Measurements from ENCODE around the gene STX16. TPM values are rescaled to one million over a fixed set of nuclear protein-coding genes. Genes with fewer than 3 reads are reported as not detected.

The STX16 gene
- total RNA-seq, 1 experiment from 2014 or later, result 44.5 TPM

GRCh38 chr20:58669287-58670006, 18.4 kb downstream of the STX16 start:
- no TSS peak for BruUV-seq (replicated peaks)
- Histone ChIP-seq H3K27me3 (replicated peaks; ENCODE audit: insufficient read depth, low read depth, low read length, poor library complexity) (no peaks in the 10 kb centered on the region), H3K27ac (ENCODE audit: low read depth, low read length, poor library complexity, severe bottlenecking) (no peak overlapping the region), H3K36me3 (ENCODE audit: insufficient read depth, low read length, poor library complexity, severe bottlenecking) (peaks cover 35% of the 10 kb centered on the region), H3K4me3 (ENCODE audit: low read depth, low read length, poor library complexity, severe bottlenecking) (no peak overlapping the region), H3K9me3 (ENCODE audit: low read depth, low read length, poor library complexity, severe bottlenecking) (no peaks in the 10 kb centered on the region), H3K4me1 (ENCODE audit: insufficient read depth, low read length, poor library complexity, severe bottlenecking) (no peaks in the 10 kb centered on the region)
- ChIA-PET CTCF (no interaction called here), POLR2A (ENCODE audit: low non-redundant PET) (no interaction called here)
- no peak for DNase-seq (ENCODE audit: low spot score)
- TF ChIP-seq, protein P1, sequence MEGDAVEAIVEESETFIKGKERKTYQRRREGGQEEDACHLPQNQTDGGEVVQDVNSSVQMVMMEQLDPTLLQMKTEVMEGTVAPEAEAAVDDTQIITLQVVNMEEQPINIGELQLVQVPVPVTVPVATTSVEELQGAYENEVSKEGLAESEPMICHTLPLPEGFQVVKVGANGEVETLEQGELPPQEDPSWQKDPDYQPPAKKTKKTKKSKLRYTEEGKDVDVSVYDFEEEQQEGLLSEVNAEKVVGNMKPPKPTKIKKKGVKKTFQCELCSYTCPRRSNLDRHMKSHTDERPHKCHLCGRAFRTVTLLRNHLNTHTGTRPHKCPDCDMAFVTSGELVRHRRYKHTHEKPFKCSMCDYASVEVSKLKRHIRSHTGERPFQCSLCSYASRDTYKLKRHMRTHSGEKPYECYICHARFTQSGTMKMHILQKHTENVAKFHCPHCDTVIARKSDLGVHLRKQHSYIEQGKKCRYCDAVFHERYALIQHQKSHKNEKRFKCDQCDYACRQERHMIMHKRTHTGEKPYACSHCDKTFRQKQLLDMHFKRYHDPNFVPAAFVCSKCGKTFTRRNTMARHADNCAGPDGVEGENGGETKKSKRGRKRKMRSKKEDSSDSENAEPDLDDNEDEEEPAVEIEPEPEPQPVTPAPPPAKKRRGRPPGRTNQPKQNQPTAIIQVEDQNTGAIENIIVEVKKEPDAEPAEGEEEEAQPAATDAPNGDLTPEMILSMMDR (conservative IDR thresholded peaks at IDR 0.05; ENCODE audit: low read depth, low read length), result no peak
- TF ChIP-seq EZH2 (IDR thresholded peaks at IDR 0.05; ENCODE audit: borderline replicate concordance, low read depth, low read length, poor library complexity, severe bottlenecking), result no peak
- intact Hi-C loops (cut with micrococcal nuclease; ENCODE audit: unreplicated experiment), result no loop called here

- TF ChIP-seq EZH2 (IDR thresholded peaks at IDR 0.05; ENCODE audit: borderline replicate concordance, low read depth, low read length, poor library complexity, severe bottlenecking), result no peak
- TF ChIP-seq, protein P1 (conservative IDR thresholded peaks at IDR 0.05; ENCODE audit: low read depth, low read length), result no peak
- ChIA-PET POLR2A (ENCODE audit: low non-redundant PET) (no interaction called here), CTCF (no interaction called here)
- intact Hi-C loops (cut with micrococcal nuclease; ENCODE audit: unreplicated experiment), result no loop called here
- Histone ChIP-seq H3K9me3 (ENCODE audit: low read depth, low read length, poor library complexity, severe bottlenecking) (no peaks in the 10 kb centered on the region), H3K27me3 (replicated peaks; ENCODE audit: insufficient read depth, low read depth, low read length, poor library complexity) (no peaks in the 10 kb centered on the region), H3K27ac (ENCODE audit: low read depth, low read length, poor library complexity, severe bottlenecking) (no peak overlapping the region), H3K4me3 (ENCODE audit: low read depth, low read length, poor library complexity, severe bottlenecking) (no peak overlapping the region), H3K4me1 (ENCODE audit: insufficient read depth, low read length, poor library complexity, severe bottlenecking) (no peaks in the 10 kb centered on the region), H3K36me3 (ENCODE audit: insufficient read depth, low read length, poor library complexity, severe bottlenecking) (peaks cover 40% of the 10 kb centered on the region)
- no peak for DNase-seq (ENCODE audit: low spot score)
- BruUV-seq (replicated peaks), result no TSS peak
Measured at GRCh38 chr20:58670102-58670501, 19.0 kb downstream of the STX16 start.

DNA sequence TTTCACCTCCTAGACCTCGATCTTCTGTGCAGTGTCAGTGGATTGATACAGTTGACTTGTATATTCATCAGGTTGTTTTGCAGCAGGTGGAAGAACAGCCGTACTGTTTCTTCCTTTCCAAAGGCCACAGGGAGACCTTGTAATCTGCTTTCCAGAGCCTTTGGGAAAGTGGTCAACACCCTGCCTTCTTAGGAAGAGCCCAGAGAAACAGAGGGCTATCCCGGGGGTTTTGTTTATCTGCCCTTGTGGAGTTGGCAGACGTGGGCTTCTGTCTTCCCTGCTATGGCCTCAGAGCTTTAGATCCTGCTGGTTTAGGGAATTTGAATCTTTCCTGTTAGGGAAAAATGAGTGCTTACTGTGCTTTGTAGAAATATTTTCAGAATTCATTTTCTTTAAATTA, 19.6 kb downstream of the STX16 start:
- CTCF ChIA-PET, result no interaction called here
- H3K9me3 ChIP-seq (ENCODE audit: low read depth, low read length, poor library complexity, severe bottlenecking), result no peaks in the 10 kb centered on the region
- no peak overlapping the region for H3K27ac ChIP-seq (ENCODE audit: low read depth, low read length, poor library complexity, severe bottlenecking)
- H3K27me3 ChIP-seq (replicated peaks; ENCODE audit: insufficient read depth, low read depth, low read length, poor library complexity), result no peaks in the 10 kb centered on the region
- no peak for DNase-seq (ENCODE audit: low spot score)
- no TSS peak for BruUV-seq (replicated peaks)
- H3K36me3 ChIP-seq (ENCODE audit: insufficient read depth, low read length, poor library complexity, severe bottlenecking), result peaks cover 45% of the 10 kb centered on the region
- intact Hi-C loops (cut with micrococcal nuclease; ENCODE audit: unreplicated experiment), result no loop called here
- POLR2A ChIA-PET (ENCODE audit: low non-redundant PET), result no interaction called here
- TF ChIP-seq, protein P1 (conservative IDR thresholded peaks at IDR 0.05; ENCODE audit: low read depth, low read length), result no peak
- no peak for TF ChIP-seq EZH2 (IDR thresholded peaks at IDR 0.05; ENCODE audit: borderline replicate concordance, low read depth, low read length, poor library complexity, severe bottlenecking)
- no peaks in the 10 kb centered on the region for H3K4me1 ChIP-seq (ENCODE audit: insufficient read depth, low read length, poor library complexity, severe bottlenecking)
- H3K4me3 ChIP-seq (ENCODE audit: low read depth, low read length, poor library complexity, severe bottlenecking), result no peak overlapping the region
